Stomach (tissue), 4 donors: ENCODE data around the gene LRFN2.

ENCODE experiments used
- POLR2A ChIP-seq, 4 donors: fragments of 450-650 bp; IDR thresholded peaks; one replicate each; pipeline ENCODE4 v1.6.1; 2016; ENCODE audit warnings: antibody characterized with exemption in 4 of 4, control low read depth in 2 of 4, mild to moderate bottlenecking in 1 of 4, moderate library complexity in 1 of 4
- POLR2AphosphoS5 ChIP-seq, 3 donors: sonication (generic); formaldehyde crosslinking; IDR thresholded peaks; one replicate each; pipeline ENCODE4 v1.6.1; 2016; ENCODE audit warnings: antibody characterized with exemption in 3 of 3
- TF ChIP-seq, protein P1 (sequence below), 7 experiments: fragments of 450-650 bp in 4 of 7; fragments of 200-600 bp in 3 of 7; sonication (generic) in 3 of 7; IDR thresholded peaks; one replicate each; pipeline ENCODE4 v1.5.1; 2016 to 2019; ENCODE audit warnings: antibody characterized with exemption in 7 of 7, control low read depth in 2 of 7, mild to moderate bottlenecking in 1 of 7

DNA sequence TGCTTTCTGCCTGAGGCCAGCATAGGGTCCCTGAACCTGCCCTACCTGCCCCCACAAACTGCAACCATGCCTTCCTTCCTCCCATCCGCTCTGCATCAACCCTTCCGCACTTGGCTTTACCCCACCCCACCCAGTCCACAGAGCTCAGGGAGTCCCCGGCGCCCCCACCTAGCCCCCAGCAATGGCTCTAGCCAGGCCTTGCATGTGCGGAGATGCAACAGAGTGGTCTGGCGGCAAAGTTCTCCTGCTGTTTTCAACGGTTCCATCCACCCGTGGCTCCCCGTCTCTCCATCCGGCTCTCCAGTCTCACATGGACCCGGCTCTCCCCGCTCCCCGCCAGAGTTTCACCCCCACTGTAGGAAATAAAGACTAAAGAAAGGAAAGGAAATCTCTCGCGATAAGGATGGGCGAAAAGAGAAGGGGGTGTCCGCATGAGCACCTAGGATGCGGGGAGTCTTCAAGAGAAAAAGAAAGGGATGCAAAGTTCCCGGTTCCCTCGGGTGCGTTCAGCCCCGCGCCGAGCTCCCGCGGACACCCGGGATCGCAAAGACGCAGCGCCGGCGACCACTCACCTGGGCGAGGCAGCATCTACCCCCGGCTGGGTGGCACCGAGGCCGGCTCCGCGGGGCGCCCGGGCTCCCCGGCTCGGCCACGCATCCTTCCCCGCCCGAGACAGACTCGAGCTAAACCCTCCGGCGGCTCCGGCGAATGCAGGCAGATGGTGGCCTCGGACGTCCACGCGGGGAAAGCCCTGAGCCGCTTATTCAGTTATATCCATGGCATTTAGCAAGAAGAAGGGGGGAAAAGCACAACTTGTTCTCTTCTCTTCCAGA, 579 bp downstream of the LRFN2 start:
- TF ChIP-seq, protein P1, sequence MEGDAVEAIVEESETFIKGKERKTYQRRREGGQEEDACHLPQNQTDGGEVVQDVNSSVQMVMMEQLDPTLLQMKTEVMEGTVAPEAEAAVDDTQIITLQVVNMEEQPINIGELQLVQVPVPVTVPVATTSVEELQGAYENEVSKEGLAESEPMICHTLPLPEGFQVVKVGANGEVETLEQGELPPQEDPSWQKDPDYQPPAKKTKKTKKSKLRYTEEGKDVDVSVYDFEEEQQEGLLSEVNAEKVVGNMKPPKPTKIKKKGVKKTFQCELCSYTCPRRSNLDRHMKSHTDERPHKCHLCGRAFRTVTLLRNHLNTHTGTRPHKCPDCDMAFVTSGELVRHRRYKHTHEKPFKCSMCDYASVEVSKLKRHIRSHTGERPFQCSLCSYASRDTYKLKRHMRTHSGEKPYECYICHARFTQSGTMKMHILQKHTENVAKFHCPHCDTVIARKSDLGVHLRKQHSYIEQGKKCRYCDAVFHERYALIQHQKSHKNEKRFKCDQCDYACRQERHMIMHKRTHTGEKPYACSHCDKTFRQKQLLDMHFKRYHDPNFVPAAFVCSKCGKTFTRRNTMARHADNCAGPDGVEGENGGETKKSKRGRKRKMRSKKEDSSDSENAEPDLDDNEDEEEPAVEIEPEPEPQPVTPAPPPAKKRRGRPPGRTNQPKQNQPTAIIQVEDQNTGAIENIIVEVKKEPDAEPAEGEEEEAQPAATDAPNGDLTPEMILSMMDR (IDR thresholded peaks at IDR 0.05): no peak
- TF ChIP-seq POLR2A (IDR thresholded peaks at IDR 0.05) (no peak), POLR2AphosphoS5 (IDR thresholded peaks at IDR 0.05) (no peak)
